NCI-H1417 (cell line): ENCODE results near the gene LIFR.
"Not testable (repeated sequence)": the region's sequence is repeated elsewhere in the genome, so short reads cannot be mapped to it uniquely, and the experiment has no call there.

Experiments used
- DNase-seq, 3 experiments: peaks; one replicate each; lab custom pipeline; 2025; lab: John Stamatoyannopoulos, UW

LIFR gene

DNA sequence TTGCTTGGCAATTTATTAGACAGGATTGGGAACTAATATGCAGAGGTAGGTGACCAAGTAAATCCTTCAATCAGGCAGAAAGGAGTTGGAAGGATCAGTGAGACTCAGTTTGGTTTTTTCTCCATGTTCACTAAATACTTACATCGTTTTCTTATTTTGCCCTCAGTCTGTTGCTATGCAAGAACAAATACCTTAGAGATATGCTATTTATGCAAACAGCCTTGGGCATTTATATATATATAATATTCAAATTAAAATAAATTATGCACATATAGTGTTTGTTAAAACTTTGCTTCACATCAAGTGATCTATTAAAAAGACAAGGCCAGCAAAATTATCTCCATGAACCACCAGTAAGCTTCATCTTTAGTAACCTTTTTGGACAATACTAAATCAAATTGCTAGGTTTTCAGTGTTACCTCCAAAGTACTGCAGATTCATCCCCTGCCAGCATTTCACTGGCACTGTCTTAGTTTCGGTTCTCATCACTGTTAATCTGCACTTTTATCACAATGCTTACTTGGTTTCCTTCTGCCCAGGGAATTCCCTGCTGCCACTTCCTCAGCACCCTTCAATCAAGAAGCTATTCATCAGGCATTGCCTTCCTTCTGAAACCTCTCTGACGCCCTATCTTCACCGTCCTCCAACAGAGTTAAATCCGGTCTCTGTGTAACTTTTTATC lies 26.0 kb upstream of the LIFR start:
- no peak for DNase-seq

DNA sequence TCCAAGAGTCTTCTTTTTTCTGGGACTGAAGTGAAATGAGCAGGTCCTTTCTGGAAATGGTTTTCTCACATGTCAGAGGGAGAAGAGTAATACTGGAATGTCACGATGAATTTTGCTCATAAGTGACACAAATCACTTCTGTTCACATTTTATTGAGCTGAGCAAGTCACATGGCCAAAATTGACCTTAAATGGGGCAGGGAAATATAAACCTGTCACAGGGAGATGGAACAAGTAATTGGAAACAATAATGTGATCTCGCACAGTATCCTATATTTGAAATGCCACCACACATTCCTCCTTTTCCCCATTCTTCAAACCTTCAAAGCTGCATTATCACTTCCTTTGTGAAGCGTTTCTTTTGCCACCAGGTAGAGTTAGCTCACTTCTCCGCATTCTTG lies 25.2 kb upstream of the LIFR start:
- no peak for DNase-seq

DNA sequence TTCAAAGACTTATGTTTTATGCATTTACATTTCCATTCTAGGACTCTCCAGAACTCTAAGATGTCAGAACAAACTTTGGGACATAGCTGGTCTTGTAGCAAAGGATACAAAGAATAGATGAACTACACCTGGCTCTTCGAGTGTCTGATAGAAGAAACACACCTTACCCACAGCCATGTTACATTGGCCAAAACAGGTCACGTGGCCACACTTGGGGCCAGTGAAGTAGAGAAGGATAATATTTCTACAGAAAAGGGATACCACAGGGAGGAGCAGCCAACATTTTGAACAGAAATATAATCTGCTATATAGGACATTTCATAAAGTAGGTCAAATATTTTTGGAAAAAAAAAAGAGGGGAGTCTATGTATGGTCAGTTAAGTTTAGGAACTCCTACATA lies 22.7 kb upstream of the LIFR start:
- no peak for DNase-seq

GRCh38 chr5:38576961-38577684 lies 20.7 kb upstream of the LIFR start:
- no peak for DNase-seq

DNA sequence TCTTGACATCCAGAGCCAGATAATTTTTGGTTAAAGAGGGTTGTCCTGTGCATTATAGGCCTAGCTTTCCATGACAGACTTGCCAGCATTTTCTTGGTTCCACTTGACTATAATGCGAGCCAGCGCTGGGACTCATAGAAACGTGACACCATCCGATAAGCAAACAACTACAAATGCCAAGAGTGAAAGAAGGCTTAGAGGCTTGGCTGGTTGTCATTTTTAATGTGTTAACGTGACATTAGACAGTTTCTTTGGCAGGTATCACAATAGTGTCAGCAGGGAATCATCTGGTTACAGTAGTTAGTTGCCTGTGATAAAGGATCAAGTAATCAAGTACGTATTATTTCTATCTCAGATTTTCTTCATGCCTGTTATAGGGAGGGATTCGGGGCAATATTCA lies 20.0 kb upstream of the LIFR start:
- peak in 2 of 3 experiments; percentile 42 to 80 for DNase-seq

DNA sequence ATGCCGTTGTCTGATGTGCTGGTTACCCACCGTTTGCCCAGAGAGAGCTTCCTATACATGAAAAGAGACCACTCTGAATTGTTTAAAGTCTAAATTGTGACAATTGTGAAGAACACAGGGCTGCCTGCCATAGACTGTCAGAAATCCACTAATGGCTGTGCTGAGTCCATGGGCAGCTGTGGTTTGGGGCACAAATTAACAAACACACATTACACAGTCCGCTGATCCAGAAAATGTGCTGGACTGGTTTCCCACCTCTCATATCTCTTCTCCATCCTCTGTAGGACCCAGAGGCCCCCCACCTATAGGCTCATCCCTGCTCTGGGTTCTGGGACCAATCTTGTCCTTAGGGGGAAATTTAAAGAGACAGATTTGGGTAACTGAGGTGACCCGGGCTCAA lies 19.0 kb upstream of the LIFR start:
- no peak for DNase-seq

GRCh38 chr5:38574009-38574408 lies 17.6 kb upstream of the LIFR start:
- no peak for DNase-seq

- DNase-seq: no peak
These were observed 17.1 kb upstream of the LIFR start for GRCh38 chr5:38573521-38573920.

GRCh38 chr5:38569180-38569579 lies 12.7 kb upstream of the LIFR start:
- DNase-seq: peak in 1 of 3 experiments; percentile 53

DNA sequence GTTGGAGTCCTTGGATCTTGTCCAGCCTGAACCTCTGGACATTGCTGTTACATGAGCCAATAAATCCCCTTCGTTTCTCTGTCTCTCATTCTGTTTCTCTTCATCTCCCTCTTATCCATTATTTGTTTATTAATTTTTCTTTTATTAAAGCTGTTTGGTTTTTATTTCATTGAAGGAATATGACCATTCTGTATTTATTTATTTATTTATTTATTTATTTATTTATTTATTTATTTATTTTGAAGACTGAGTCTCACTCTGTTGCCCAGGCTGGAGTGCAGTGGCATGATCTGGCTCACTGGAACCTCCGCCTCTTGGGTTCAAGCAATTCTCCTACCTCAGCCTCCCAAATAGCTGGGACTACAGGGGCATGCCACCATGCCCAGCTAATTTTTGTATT lies 10.9 kb upstream of the LIFR start:
- DNase-seq: not testable (repeated sequence)

GRCh38 chr5:38563624-38564023 lies 7.2 kb upstream of the LIFR start:
- no peak for DNase-seq

GRCh38 chr5:38562444-38563210 lies 6.2 kb upstream of the LIFR start:
- DNase-seq: peak in 1 of 3 experiments; percentile 15

- DNase-seq: no peak
These were observed 3.0 kb upstream of the LIFR start for GRCh38 chr5:38559428-38559827.

GRCh38 chr5:38557792-38558191 lies 1.3 kb upstream of the LIFR start:
- peak in 1 of 3 experiments; percentile 48 for DNase-seq

DNA sequence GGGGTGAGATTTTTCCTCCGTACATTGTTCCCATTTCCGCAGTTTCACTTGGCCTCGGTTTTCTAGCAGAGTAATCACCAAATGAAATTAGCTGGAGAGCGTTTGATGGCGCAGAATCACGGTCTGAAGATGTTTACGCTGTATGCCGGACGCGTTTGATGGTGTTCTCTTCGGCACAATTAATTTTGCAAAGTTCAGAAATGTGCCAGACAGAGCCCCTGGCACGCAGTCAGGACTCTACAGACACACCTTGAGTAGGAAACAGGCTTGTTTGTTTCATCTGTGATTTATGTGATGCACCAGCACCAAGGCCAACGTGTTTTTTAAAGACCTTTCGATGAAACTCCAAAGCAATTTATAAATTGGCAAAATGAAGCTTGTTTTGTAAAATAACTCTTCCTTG lies 863 bp upstream of the LIFR start:
- DNase-seq: no peak

GRCh38 chr5:38556088-38556598 lies 303 bp downstream of the LIFR start:
- no peak for DNase-seq

DNA sequence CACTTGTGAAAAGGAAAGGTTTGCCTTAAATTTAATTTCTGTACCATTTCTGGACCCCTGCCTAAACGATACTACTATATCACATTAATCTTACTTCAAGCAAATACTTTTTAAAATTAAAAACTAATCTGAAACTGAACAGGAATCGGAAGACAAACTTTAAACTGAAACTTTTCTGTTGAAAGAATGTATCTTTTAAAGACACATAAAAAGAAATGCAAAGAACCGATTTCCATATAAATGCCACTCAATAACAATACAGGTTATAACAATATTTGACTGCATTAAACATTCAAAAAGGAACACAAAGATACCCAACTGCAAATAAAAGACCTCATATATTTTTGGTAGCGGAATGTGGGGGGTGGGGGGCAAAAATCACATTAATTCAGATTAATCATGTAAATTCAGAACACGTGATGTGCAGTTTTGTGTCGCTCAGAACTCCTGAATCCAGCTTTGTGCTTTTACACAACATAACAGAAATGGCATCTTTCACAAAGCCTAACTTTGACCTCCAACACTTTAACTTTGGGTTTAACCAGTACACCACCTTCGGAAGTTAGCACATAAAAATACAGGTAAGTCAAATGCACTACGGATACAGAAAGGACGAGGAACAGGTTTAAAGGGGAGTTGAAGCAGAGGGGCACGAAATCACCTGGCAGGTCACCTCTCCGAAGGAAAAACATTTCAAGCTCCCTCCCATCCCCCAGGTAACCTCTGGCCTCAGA lies 925 bp downstream of the LIFR start:
- peak in 1 of 3 experiments; percentile 73 for DNase-seq

- DNase-seq: peak in 1 of 3 experiments; percentile 58
These were observed 1.6 kb downstream of the LIFR start for GRCh38 chr5:38554861-38555260.

GRCh38 chr5:38554403-38554802 lies 2.0 kb downstream of the LIFR start:
- DNase-seq: peak in 1 of 3 experiments; percentile 53

- DNase-seq: no peak
These were observed 3.4 kb downstream of the LIFR start for GRCh38 chr5:38553001-38553521.
